GM15510 (cell line): ENCODE data around the gene ST14.

ENCODE experiments used
- POLR2A ChIP-seq: IDR thresholded peaks from 3 replicates; pipeline ENCODE4 v1.6.1; 2011; ENCODE audit warnings: borderline replicate concordance; ENCODE audit not compliant: insufficient read length; ENCODE audit errors: extremely low read depth

Gene ST14

GRCh38 chr11:130126516-130126915, 33.1 kb upstream of the ST14 start:
- no peak for TF ChIP-seq POLR2A

DNA sequence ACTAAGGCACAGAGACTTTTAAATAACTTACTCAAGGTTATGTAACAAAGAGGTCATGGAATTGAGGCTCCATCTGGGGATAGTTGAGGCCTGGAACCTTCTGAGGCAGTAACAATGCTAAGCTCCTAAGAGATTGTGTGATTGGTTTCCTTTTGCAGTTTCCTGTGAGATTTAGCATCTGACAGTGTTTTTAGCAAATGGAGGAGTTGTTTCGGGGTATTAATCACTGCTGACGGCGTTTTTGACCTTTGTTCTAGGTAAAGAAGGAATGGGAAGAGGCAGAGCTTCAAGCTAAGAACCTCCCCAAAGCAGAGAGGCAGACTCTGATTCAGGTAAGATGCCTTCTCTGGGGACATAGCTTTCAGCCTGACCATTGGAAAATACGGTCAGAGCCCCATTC, 32.1 kb upstream of the ST14 start:
- TF ChIP-seq POLR2A: no peak

DNA sequence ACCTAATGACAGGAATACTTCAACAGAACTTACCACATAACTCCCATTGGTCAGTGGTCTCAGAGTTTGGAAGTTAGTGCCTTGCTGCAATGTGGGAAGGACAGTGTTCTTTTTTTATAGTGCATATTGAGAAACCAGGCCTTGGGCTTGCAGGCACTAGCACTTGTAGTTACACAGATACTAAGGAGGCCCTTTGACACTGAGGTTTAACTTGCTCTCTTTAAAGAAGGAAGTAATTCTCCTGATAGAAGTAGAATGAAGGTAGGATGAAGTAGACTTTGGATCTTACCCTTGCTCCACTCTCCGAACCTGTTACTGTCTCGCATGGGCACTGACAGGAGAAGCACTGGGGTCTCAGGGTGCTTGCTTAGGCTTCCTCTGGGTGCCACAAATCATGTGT, 31.0 kb upstream of the ST14 start:
- TF ChIP-seq POLR2A: no peak

- no peak for TF ChIP-seq POLR2A
Measured at GRCh38 chr11:130129922-130130321, 29.7 kb upstream of the ST14 start.

DNA sequence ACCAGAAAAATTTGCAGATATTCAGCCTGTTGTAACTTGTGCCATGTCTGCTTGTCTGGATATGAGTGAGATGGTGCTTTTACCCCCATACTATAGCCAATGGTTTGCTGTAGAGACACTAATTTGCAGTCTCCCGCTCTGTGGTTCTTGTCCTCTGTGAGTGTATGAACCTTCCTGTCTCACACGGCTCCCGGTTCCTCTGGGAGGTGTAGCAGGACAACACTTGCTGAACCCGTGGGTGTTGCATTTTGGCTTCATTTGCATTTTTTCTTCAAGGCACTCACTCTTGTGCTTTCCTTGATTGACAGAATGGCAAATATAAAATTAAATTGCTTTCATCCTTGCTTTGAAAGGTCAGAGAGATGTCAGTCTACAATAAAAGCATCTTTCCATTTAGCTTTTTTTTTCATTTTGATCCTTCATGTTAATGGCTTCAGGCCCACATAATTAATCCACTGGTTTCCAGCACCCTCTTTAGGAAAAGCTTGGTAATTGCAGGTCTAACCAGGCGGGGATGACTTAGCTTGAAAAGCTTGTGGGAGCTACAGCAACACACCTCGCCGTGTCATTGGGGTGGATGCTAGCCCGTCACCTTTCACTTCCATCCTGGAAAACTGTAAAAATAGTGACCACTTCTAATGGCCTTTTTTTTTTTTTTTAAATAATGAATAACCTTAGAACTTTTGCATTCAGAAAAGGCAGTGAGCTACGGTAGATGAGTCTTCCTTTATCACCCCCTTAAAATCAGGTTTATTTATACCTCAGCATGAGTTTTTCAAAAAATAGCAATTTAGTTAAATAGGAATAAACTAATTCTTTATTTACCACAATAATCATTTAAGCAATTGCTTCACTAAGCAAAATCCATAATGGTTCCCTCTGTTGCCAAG, 27.4 kb upstream of the ST14 start:
- TF ChIP-seq POLR2A: no peak

GRCh38 chr11:130133716-130134115, 25.9 kb upstream of the ST14 start:
- no peak for TF ChIP-seq POLR2A

DNA sequence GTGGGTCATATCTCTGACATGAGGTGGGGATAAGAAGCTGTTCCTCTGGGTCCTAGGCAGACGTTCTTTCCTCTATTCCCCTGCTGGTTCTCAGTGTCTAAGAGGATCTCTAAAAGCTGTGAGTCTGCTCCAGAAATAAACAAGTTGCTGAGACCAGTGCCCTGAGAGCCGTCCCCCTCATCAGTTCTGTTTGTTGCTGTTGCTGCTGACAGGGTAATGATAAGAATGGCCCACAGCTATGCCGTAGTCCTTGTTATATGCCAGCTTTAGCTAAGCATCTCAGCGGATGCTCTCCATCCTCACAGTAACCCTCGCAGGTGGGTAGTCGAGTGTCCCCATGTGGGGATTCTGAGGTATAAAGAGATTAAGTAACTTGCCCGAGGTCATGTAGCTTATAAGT, 23.5 kb upstream of the ST14 start:
- TF ChIP-seq POLR2A: no peak

DNA sequence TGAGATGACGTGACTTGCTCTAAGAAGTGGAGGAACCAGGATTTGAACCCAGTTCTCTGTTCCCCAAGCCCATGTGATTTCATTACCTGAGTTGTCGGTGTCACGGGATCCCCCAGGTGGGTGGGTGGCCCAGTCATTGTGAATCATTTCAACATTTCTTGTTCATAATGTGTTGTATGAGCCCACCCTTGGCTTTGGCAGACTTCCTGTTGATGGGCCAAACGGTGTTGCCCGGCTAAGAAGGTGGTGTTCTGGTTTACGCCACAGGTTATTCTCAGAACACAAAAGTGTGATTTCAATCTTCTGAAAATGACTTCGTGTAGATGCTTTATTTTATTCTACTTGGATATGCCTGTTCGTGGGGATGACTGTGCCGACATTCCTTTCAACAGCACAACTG, 21.6 kb upstream of the ST14 start:
- TF ChIP-seq POLR2A: no peak

GRCh38 chr11:130139401-130139800, 20.2 kb upstream of the ST14 start:
- no peak for TF ChIP-seq POLR2A

- no peak for TF ChIP-seq POLR2A
Measured at GRCh38 chr11:130141561-130142341, 17.8 kb upstream of the ST14 start.

DNA sequence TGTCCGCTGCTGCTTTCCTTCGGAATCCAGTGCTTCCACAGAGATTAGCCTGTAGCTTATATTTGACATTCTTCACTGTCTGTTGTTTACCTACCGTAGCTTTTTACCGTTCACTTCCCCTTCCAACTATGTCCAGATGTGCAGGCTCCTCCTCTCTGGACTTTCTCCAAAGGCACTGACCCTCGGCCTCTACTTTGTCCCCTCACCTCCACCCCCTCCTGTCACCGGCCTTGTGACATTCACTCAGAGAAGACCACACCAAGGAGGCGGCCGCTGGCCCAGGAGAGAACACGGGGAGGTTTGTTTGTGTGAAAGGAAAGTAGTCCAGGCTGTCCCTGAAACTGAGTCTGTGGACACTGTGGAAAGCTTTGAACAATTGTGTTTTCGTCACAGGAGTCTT, 15.4 kb upstream of the ST14 start:
- no peak for TF ChIP-seq POLR2A

- TF ChIP-seq POLR2A: no peak
Measured at GRCh38 chr11:130144861-130145281, 14.7 kb upstream of the ST14 start.

DNA sequence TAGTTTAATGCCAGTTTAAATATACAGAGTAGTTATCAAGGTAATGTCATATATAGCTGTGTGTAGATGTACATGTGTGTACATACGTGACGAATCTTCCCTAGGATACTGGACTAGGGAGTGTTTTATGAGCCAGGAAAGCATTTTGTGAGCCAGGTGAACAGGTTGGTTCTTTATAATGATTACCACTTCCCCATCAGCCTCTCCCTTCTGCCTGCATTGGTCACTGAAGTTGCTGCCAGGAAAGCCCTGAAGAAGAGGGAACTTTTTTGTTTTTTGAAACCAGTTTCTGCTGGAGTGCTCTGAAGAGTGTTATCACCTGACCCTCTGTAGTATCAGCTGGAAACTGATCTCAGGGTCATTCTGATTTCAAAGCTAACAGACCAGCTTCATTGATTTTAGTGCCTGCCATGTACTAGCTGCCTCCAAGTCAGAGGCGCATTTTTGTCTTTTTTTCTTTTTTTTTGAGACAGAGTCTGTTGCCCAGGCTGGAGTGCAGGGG, 14.2 kb upstream of the ST14 start:
- no peak for TF ChIP-seq POLR2A

- TF ChIP-seq POLR2A: no peak
Measured at GRCh38 chr11:130145975-130146776, 13.4 kb upstream of the ST14 start.

GRCh38 chr11:130146796-130147195, 12.8 kb upstream of the ST14 start:
- TF ChIP-seq POLR2A: no peak
